HG03196 (cell line): ENCODE measurements around the gene SNRPB.
"Not testable (repeated sequence)": the region's sequence is repeated elsewhere in the genome, so short reads cannot be mapped to it uniquely, and the experiment has no call there.

ENCODE experiments used
- ATAC-seq: cut with Tn5 transposase; IDR thresholded peaks from one replicate; pipeline ENCODE4 v1.9.1; 2021; ENCODE audit not compliant: unreplicated experiment

The SNRPB gene

DNA sequence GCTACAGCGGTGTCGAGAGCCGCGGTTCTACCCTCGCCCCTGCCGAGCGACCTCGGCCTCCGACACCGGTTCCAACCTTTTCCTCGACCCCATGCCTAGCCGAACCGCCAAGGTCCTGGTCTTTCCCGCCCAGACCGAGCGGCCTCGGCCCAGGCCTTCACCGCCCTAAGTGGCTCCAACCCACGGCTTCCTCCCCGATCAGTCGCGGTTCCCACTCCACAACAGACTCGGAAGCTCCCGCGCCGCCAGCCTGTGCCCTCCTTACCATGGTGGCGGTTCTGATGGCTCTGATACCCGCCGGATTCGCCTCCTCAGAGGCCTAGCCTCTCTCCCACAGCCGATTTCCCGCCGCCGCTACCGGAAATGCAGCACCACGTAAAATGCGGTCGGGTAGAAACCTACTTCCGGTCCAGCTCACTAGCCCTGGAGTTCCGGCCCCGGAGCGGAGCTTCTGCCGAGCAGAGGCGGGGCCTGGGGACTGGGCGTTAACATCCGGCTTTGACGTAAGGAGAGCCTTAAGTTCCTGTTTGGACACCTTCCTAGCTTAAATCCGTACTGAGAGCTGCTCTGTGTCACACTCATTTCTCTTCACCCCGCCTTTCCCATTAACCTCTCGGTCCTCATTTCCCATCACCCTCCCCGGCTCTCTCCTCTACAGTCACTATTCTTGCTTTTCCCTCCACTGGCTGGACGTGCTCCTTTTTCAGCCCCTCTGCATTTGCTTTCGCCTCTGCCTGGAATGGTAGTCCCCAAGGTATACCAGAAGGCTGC, at the start of gene SNRPB:
TSS of gene SNRPB (minus strand) at position 367 of the 771 bp plus-strand sequence. CDS start at position 268, 99 bp downstream.
- ATAC-seq = peak; percentile 96

DNA sequence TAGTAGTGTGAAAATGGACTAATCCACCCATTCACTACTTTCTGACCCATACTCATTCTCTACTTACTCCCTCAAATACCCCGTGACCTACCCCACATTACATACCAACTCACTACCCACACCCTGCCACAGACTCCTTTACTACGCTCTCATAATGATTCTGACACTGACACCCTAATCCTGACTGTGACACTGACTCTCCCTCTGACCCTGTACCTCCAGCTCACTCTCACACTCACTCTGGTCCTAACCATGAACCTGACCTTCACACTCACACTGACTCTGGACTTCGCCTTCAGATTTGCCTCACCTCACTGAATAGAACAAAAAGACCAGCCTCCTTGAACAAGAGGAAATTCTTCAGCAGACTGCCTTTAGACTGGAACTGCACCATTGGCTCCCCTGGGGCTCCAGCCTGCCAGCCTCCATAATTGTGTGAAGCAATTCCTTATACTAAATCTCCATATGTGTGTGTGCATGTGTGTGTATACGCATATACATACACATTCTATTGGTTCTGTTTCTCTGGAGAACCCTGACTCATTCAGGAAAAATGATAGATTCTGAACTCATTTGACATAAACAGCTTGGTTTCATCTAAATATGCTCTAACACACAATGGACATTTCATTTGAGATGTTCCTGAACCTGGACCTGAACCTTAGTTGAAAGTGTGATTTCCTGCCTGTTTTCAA, 48.7 kb upstream of the SNRPB start:
- ATAC-seq = no peak

DNA sequence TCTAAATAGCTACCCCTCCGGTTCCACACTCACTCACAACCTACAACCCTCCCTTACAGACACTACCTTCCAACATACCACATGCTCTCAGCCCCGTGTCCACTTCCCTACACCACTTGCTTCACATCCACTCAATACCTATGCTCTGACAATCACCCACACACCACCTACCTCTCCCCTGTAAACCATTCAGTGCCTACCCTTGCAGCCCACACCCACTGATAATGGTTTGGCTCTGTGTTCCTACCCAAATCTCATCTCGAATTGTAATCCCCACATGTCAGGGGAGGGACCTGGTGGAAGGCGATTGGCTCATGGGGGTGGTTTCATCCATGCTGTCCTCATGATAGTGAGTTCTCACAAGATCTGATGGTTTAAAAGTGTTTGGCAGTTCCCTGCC, 48.0 kb upstream of the SNRPB start:
- ATAC-seq = no peak

DNA sequence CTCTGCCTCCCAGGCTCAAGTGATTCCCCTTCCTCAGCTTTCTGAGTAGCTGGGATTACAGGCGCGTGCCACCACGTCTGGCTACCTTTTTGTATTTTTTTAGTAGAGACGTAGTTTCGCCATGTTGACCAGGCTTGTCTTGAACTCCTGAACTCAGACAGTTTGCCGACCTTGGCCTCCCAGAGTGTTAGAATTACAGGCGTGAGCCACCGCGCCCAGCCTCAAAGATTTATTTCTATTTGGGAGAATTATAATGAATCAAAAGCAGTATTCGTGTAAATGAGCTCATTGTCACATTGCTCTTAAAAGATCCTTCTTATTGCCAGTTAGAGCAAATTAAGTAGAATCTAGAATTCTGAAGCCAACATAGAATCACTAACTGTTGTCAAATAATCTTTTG, 47.5 kb upstream of the SNRPB start:
- no peak for ATAC-seq

DNA sequence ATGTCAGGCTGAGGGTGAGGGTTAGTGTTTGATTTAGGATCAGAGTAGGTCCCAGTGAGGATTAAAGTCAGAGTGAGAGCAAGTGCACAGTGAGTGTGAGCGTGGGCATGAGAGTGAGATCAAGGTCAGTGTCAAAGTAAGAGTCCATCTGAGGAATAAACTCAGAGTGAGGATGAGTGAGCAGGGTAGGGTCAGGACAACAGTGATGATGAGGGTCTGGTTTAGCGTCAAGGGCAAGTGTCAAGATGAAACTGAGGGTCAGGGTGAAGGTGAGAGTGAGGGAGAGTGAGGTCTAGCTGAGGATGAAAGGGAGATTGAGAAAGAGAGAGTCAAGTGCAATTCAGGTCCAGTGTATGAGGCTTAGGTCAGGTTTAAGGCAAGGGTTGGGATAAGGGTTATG, 45.8 kb upstream of the SNRPB start:
- ATAC-seq = no peak

DNA sequence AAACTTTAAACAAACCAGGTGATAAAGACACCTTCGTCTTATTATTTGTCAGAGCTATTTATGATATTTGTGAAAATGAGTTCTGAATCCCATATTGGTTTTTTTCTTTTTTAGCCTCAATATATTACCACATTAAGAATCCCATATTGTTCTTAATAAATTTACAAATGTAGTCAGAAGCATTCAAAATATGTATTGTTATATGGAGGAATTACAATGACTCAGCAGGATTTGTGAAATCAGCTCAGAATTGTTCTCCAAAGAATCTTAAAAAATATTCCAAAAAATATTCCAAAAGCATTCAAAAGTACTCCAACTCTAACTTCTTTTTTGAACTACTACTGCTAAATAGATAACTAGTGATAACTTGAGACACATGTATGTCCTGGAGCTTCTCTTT, 44.6 kb upstream of the SNRPB start:
- ATAC-seq = no peak

DNA sequence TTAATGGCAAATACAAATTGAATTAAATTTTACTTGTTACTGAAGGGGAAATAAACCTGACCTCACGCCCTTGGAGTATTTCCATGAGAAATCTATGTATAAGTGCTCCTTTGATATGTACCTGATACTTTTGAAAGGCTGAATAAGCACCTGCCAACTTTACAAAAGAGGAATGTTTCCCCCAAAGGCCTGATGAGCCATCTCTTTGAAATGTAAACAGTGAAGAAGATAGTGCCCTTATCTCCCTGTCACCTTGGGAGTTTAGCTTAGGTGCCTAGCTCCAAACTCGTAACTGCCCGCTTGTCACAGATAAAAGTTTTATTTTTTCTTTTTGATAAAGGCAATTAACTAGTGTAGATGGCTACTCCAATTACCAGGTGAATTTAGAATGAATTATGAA, 39.2 kb upstream of the SNRPB start:
- ATAC-seq = no peak

DNA sequence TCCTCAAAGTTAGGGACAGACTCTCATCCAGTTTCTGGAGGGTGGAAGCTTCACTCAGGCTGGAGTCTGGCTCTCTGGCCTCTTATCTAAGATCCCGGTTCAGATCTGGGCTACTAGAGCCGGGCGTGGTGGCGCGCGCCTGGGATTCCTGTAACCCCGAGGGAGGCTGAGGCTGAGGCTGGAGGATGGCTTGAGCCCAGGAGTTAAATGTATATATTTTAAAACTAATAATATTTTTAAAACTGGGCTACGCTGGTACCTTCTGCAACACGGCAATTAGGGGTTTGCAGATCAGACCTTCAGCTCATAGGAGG, 38.8 kb upstream of the SNRPB start:
- no peak for ATAC-seq

DNA sequence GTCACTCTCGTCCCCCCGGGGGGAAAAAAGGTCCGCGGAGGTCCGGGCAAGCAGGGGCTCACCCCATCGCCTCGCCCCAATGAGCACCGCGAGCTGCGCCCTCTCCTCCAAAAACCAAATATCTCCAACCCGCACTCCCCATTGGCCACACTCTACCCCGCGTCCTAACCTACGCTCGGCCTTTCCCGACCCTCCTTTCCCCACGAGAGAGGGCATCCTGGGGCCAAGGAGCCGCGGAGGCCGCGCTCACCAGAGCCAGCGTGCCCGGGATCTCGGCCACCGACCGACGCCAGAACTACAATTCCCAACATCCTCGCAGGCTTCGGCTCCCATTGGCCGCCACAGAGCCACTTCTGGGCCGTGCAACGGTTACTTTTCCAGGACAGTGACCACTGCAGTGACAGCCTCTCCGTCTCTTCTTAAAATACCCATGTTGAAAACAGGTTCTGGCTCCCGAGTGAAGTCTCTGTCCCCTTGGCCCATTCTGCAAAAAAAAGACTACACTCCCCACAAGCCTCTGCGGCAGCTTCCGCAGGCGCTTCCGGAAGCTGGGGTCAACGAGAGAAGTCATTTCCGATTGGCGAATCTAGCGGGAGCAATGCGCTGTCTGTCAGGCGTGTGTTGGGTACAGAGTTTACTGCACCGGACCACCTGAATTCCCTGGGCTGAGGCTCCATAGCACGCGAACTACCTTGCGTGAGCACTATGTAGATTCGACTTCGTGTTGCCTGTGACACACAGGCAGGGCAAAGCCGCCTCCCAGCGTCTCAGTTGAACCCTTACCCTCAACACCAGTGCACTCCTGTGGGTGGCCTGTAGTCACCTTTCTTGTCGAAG, 38.3 kb upstream of the SNRPB start, which contains the start of gene ZNF343:
TSS of gene ZNF343 (minus strand) at position 285 of the 837 bp plus-strand sequence. CDS start 15,020 bp downstream, outside the sequence.
- peak; percentile 93 for ATAC-seq

DNA sequence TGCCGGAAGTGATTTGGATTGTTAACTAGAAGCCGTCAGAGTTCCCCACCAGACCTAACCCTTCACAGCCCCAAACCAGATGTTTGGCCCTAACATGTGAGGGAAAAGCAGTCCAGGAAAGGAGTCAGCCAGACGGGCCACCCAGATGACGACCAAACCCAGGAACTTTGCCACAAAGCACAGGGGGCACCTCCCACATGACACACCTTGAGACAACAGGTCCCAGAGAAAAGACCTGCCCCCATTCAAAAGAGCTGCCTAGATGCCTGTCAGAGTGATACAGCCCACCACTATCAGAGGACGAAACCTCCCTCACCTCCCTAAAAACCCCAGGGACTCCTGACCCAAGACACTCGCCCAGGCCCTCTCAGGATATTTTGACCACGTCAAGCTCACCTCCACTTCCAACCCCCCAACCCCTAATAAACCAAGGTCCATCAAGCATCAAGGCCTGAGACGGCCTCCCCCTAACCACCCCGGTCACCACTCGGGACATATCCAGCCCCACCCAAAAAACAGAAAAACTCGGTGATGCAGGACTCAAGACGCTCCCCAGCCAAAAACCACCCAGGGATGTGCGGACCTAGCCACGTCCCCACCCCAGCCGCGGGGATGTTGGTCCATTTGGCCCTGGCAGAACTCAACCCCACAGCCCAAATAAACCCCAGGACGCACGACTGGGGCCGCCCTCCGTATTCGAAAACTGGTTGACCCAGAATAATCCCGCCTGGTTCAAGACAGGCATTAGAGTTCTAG, 37.5 kb upstream of the SNRPB start:
- peak; percentile 13 for ATAC-seq

DNA sequence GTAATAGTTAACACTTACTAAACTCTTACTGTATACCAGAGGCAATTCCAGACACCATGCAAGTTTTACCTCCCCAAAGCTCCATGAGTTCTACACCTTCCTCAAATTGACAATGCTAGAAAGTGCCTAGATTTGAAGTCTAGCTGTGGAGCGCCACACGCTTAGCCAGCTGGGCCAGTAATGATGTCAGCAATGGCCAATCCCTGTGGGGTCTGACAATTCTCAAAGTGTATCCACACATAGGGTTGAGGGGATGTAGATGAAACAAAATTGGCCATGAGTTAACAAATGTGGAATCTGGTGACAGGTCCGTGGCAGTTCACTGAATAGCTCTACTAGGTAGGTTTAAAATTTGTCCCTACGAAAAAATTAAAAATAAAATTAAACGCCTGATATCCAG, 36.9 kb upstream of the SNRPB start:
- ATAC-seq = no peak

DNA sequence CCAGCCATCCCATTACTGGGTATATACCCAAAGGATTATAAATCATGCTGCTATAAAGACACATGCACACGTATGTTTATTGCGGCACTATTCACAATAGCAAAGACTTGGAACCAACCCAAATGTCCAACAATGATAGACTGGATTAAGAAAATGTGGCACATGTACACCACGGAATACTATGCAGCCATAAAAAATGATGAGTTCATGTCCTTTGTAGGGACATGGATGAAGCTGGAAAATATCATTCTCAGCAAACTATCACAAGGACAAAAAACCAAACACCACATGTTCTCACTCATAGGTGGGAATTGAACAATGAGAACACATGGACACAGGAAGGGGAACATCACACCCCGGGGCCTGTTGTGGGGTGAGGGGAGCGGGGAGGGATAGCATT, 35.8 kb upstream of the SNRPB start:
- ATAC-seq = not testable (repeated sequence)

DNA sequence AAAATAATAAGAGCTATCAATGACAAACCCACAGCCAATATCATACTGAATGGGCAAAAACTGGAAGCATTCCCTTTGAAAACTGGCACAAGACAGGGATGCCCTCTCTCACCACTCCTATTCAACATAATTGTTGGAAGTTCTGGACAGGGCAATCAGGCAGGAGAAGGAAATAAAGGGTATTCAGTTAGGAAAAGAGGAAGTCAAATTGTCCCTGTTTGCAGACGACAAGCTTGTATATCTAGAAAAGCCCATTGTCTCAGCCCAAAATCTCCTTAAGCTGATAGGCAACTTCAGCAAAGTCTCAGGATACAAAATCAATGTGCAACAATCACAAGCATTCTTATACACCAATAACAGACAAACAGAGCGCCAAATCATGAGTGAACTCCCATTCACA, 34.2 kb upstream of the SNRPB start:
- not testable (repeated sequence) for ATAC-seq

DNA sequence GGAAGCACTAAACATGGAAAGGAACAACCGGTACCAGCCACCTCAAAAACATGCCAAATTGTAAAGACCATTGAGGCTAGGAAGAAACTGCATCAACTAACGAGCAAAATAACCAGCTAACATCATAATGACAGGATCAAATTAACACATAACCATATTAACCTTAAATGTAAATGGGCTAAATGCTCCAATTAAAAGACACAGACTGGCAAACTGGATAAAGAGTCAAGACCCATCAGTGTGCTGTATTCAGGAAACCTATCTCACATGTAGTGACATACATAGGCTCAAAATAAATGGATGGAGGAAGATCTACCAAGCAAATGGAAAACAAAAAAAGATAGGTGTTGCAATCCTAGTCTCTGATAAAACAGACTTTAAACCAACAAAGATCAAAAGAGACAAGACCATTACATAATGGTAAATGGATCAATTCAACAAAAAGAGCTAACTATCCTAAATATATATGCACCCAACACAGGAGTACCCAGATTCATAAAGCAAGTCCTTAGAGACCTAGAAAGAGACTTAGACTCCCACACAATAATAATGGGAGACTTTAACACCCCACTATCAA, 32.3 kb upstream of the SNRPB start:
- not testable (repeated sequence) for ATAC-seq

DNA sequence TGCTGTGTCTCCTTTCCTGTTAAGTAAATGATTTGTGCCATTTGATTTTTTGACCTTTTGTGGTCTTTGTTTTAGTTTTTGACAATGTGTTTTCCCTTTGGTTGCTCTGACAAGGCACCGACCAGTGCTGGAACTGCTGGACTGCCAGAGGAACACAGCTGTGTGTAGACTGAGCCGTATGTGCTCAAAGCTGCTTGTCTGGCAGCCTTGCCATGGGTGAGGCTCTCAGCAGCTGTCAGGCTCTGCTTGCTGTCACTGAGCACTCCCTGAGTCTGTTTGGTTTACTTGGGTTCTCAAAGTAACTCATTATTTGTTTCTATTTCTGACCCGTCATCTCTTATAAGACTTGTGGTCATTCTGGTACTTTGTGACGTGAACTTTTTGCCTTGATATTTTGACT, 15.1 kb upstream of the SNRPB start:
- no peak for ATAC-seq

DNA sequence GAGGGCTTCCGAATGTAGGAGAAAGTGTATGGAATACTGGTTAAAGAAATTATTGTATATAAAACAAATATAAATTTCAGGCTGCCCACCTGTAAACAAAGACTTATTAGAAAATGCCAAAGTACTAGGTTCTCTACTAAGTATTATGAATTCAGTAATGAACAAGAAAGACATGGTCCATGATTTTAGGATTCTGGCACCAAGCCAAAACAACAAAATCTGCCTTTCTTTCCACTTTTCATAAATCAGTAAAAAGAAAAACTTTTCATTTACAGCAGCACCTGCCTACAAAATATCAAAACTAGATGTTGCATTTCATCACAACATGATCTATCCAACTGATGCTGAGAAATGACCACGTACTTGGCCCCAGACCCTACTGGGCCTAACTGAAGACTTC, 14.5 kb upstream of the SNRPB start:
- ATAC-seq = no peak

DNA sequence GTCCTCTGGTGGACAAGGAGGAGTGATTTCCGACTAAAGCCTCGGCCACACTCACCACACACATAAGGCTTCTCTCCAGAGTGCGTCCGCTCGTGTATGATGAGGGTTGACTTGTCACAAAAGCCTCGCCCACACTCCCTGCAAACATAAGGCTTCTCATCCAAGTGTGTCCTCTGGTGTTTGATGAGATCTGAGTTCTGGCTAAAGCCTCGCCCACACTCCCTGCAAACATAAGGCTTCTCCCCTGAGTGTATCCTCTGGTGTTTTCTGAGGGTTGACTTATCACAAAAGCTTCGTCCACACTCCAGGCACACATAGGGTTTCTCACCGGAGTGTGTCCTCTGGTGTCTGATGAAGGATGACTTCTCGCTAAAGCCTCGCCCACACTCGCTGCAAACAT, 12.9 kb upstream of the SNRPB start:
- ATAC-seq = no peak

DNA sequence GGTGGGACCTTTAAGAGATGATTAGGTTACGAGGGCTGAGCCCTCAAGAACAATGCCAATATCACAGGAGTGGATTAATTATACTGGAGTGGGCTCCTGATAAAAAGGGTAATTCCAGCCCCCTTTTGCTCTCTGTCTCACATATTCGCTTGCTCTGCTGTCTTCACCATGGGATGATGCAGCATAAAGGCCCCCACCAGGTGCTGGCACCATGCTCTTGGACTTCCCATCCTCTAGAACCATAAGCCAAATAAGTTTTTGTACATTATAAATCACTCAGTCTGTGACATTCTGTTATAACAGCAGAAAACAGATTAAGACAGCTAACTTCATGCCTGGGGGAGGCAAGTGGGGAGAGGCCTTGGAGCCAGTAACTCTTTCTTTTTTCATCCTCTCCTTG, 9.8 kb upstream of the SNRPB start:
- ATAC-seq = no peak

DNA sequence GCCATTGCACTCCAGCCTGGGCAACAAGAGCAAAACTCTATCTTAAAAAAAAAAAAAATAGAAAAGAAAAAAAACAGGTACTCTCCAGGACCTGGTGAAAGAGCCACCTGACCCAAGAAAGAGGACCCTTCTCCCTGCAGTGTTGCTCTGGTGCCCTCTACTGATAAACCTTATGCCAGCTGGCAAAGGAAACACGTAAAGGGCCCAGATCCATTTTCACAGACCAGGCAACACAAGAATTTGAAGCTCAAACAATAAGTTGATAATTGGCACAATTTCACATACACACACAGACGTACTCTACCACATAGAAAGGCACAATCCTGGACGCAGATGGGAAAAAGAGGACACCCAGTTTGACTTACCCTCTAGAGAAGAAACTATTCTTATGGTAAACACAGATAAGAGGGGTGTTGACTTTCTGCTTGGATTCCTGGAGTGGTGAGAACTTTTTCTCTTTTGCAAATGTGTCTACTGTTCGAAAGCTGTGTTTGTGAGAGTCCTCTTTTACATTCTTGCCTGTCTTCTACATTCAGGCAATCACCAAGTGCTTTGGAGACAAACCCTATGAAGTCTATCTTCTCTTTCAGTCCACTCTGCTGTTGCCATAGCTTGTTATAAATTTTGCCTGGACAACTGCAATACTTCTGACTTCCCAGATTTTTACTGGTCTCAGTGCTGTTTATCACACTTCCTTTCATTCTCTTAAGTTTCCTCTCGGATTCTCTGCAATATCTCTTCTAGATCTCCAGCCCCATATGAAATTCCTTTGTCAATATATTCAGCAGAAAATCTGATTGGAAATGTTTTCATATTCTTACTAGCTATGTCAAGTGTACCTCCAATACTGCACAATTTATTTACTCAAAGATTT, 6.4 kb upstream of the SNRPB start:
- ATAC-seq = no peak
